HepG2 (cell line): ENCODE data around the gene CLEC18C. TPM values are rescaled to one million over a fixed set of nuclear protein-coding genes. Genes with fewer than 3 reads are reported as not detected.

Experiments
- HNRNPH1 ChIP-seq: fragments of 200-400 bp; formaldehyde crosslinking; optimal IDR thresholded peaks from 2 replicates; pipeline ENCODE3; 2017; ENCODE audit warnings: mild to moderate bottlenecking, low read depth, low read length
- HOXA3 ChIP-seq: sonication (generic); formaldehyde crosslinking; IDR thresholded peaks from 2 replicates; pipeline ENCODE4 v1.5.0; 2020; ENCODE audit warnings: missing genetic modification reagents
- KAT2B ChIP-seq: fragments of 150-350 bp; IDR thresholded peaks from 2 replicates; pipeline ENCODE4 v1.6.1; 2014; ENCODE audit warnings: low read depth, low read length, borderline replicate concordance
- KAT8 ChIP-seq: IDR thresholded peaks from 2 replicates; pipeline ENCODE4 v1.6.1; 2016; ENCODE audit warnings: missing genetic modification reagents, missing compliant biosample characterization
- NFYB ChIP-seq: sonication (generic); formaldehyde crosslinking; IDR thresholded peaks from 2 replicates; pipeline ENCODE4 v1.4.0; 2020; ENCODE audit warnings: missing genetic modification reagents
- RNF219 ChIP-seq: sonication (generic); formaldehyde crosslinking; IDR thresholded peaks from 2 replicates; pipeline ENCODE4 v1.5.0; 2020; ENCODE audit warnings: mild to moderate bottlenecking, missing genetic modification reagents
- TFE3 ChIP-seq: IDR thresholded peaks from 2 replicates; pipeline ENCODE4 v1.6.1; 2016
- ZGPAT ChIP-seq: IDR thresholded peaks from 2 replicates; pipeline ENCODE4 v1.6.1; 2016; ENCODE audit warnings: mild to moderate bottlenecking
- ZHX2 ChIP-seq, 2 experiments: sonication (generic) in 1 of 2; formaldehyde crosslinking in 1 of 2; IDR thresholded peaks; 2 replicates each; pipeline versions ENCODE4 v1.6.1 to v1.9.0; 2014 to 2022; ENCODE audit warnings: antibody characterized with exemption in 1 of 2, borderline replicate concordance in 1 of 2, inconsistent platforms in 1 of 2, low read depth in 1 of 2, missing genetic modification reagents in 1 of 2
- ZNF12 ChIP-seq: sonication (generic); formaldehyde crosslinking; IDR thresholded peaks from 2 replicates; pipeline ENCODE4 v1.5.0; 2020; ENCODE audit warnings: missing genetic modification reagents
- ZNF225 ChIP-seq: sonication (generic); formaldehyde crosslinking; IDR thresholded peaks from 2 replicates; pipeline ENCODE4 v1.4.0; 2020; ENCODE audit warnings: mild to moderate bottlenecking, missing genetic modification reagents
- ZNF326 ChIP-seq: sonication (generic); formaldehyde crosslinking; IDR thresholded peaks from 2 replicates; pipeline ENCODE4 v1.4.0; 2020; ENCODE audit warnings: missing genetic modification reagents, borderline replicate concordance
- ZNF598 ChIP-seq: sonication (generic); formaldehyde crosslinking; IDR thresholded peaks from 2 replicates; pipeline ENCODE4 v1.5.1; 2020; ENCODE audit warnings: mild to moderate bottlenecking, missing genetic modification reagents, borderline replicate concordance
- ZNF75D ChIP-seq: sonication (generic); formaldehyde crosslinking; IDR thresholded peaks from 2 replicates; pipeline ENCODE4 v1.8.1; 2023; ENCODE audit warnings: missing genetic modification reagents, mild to moderate bottlenecking, borderline replicate concordance
- ZSCAN12 ChIP-seq: sonication (generic); formaldehyde crosslinking; IDR thresholded peaks from 2 replicates; pipeline ENCODE4 v1.9.0; 2021; ENCODE audit warnings: mild to moderate bottlenecking, missing genetic modification reagents
- polyA plus RNA-seq, 8 experiments: library from polyadenylated mRNA; depleted of rRNA in 3 of 8; stranded (reverse) in 7 of 8; unstranded in 1 of 8; fragments of >200 nt; fragmentation: Illumina TruSeq in 4 of 8; extraction: Trizol in 4 of 8; gene quantifications; 2 replicates each; pipeline versions ENCODE4 v1.2.1 to v1.2.3, GENCODE V29; 2011 to 2016; ENCODE audit warnings: low read depth in 4 of 8, missing spikeins in 1 of 8, mixed read lengths in 1 of 8; ENCODE audit not compliant: insufficient read depth in 1 of 8
- total RNA-seq, 5 experiments: library from RNA; depleted of rRNA; stranded (reverse); fragments of >200 nt; fragmentation: Illumina TruSeq; extraction: Trizol; gene quantifications; 2 replicates each; pipeline ENCODE4 v1.2.3, GENCODE V29; 2016; ENCODE audit warnings: low read depth in 1 of 5
- TF ChIP-seq, protein P1 (sequence below): sonication (generic); formaldehyde crosslinking; IDR thresholded peaks from 2 replicates; pipeline ENCODE4 v1.8.0; 2022; ENCODE audit warnings: mild to moderate bottlenecking, missing genetic modification reagents, borderline replicate concordance

CLEC18C gene
- total and polyA plus RNA-seq, 2 of the 13 experiments (the other 11 are each of a cell fraction or from before 2014, with no cell fraction given): 0.15 to 0.29 TPM

DNA sequence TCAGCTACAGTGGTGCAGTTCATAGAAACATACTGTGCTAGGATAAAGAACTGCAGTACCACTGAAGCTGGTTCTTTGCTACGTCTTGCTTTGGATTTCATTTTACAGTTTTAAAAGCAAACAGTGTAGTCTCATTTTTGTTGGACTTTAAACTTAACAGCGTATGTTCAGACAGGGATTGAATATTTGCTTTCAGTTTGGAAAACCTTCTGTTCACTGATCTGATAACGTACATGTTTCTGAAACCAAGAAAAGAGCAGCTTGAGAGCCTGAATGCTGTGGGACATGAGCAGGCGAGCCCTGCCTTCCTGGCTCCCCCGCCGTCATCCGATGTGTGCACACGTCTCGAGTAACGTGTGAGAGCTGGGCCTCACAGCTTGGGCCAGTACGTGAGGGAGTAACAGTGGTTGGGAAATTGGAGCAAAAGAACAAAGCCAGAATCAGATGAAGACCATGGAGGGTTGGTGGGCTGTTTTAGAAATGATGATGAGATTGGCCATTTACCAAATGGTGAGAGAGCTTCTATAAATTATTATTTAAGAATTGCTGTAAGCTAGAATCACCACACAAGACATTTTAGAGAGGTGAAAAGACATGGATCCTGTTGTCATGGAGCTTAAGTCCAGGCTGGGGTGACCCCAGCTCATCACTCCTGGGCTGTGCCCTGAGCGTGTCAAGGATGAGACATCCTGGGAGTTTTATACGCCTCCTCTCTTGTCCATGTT lies 20.8 kb upstream of the CLEC18C start (continued):
- TF ChIP-seq ZSCAN12 (CRISPR knock-in tag): no peak
- TF ChIP-seq ZNF12 (CRISPR knock-in tag): no peak
- TF ChIP-seq ZHX2 (IDR thresholded peaks at IDR 0.05; ENCODE audit: low read depth): no peak
- TF ChIP-seq ZHX2 (CRISPR knock-in tag; IDR thresholded peaks at IDR 0.05; ENCODE audit: borderline replicate concordance): no peak
- no peak for TF ChIP-seq ZNF75D
- peak; percentile 30; the same call in 1 of the 2 replicates for TF ChIP-seq TFE3 (CRISPR knock-in tag)
- peak; percentile 71 for TF ChIP-seq HOXA3
- TF ChIP-seq KAT2B: no peak
- TF ChIP-seq HNRNPH1: no peak
- TF ChIP-seq ZNF598: no peak
- TF ChIP-seq NFYB (CRISPR knock-in tag): no peak
- TF ChIP-seq ZGPAT (CRISPR knock-in tag): peak; percentile 87
- TF ChIP-seq, protein P1, sequence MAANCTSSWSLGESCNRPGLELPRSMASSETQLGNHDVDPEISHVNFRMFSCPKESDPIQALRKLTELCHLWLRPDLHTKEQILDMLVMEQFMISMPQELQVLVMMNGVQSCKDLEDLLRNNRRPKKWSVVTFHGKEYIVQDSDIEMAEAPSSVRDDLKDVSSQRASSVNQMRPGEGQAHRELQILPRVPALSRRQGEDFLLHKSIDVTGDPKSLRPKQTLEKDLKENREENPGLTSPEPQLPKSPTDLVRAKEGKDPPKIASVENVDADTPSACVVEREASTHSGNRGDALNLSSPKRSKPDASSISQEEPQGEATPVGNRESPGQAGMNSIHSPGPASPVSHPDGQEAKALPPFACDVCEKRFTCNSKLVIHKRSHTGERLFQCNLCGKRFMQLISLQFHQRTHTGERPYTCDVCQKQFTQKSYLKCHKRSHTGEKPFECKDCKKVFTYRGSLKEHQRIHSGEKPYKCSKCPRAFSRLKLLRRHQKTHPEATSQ (CRISPR knock-in tag): peak; percentile 54; the same call in 1 of the 2 replicates
- TF ChIP-seq ZNF225 (CRISPR knock-in tag): peak; percentile 77; the same call in 1 of the 2 replicates
- TF ChIP-seq KAT8 (CRISPR knock-in tag): no peak; the same call in 1 of the 2 replicates
- TF ChIP-seq RNF219 (CRISPR knock-in tag): no peak
- TF ChIP-seq ZNF326 (CRISPR knock-in tag): no peak
